Uterus (tissue), 4 donors: ENCODE results near the gene BHLHE40. TPM values are rescaled to one million over a fixed set of nuclear protein-coding genes. Genes with fewer than 3 reads are reported as not detected.

Experiments
- DNase-seq, 2 donors: peaks; one replicate each; pipeline ENCODE4 v3.0.0-alpha.2; 2019 to 2020
- H3K27ac ChIP-seq, 2 donors: fragments of 200-600 bp; sonication (generic); 1 replicate in 1 of 2; 2 replicates in 1 of 2; pipeline ENCODE4 v1.5.1; 2016 to 2018
- H3K27me3 ChIP-seq, 2 donors: fragments of 200-600 bp; sonication (generic); one replicate each; pipeline ENCODE4 v1.5.1; 2018 to 2019; ENCODE audit warnings: control low read depth in 1 of 2
- H3K36me3 ChIP-seq, 2 donors: fragments of 200-600 bp; sonication (generic); one replicate each; pipeline ENCODE4 v1.5.1; 2019; ENCODE audit warnings: control low read depth in 1 of 2
- H3K4me1 ChIP-seq, 2 donors: fragments of 200-600 bp; sonication (generic); one replicate each; pipeline ENCODE4 v1.5.1; 2018 to 2019; ENCODE audit warnings: control low read depth in 1 of 2
- H3K4me3 ChIP-seq, 2 donors: fragments of 200-600 bp; sonication (generic); 1 replicate in 1 of 2; 2 replicates in 1 of 2; pipeline ENCODE4 v1.5.1; 2018 to 2019; ENCODE audit warnings: mild to moderate bottlenecking in 1 of 2
- H3K9me3 ChIP-seq, 2 donors: fragments of 200-600 bp; sonication (generic); one replicate each; pipeline ENCODE4 v1.5.1; 2019; ENCODE audit warnings: control low read depth in 1 of 2
- CTCF ChIP-seq, 4 experiments: fragments of 200-600 bp in 2 of 4; fragments of 450-650 bp in 2 of 4; sonication (generic) in 2 of 4; IDR thresholded peaks; one replicate each; pipeline ENCODE4 v1.5.1; 2016 to 2019; ENCODE audit warnings: antibody characterized with exemption in 4 of 4, mild to moderate bottlenecking in 2 of 4, moderate library complexity in 1 of 4
- POLR2A ChIP-seq, 2 donors: fragments of 450-650 bp; IDR thresholded peaks; one replicate each; pipeline ENCODE4 v1.6.1; 2016; ENCODE audit warnings: antibody characterized with exemption in 2 of 2, mild to moderate bottlenecking in 1 of 2, moderate library complexity in 1 of 2
- intact Hi-C: fragments of 100-400 bp; cut with DNase I; formaldehyde crosslinking; loops from one replicate; pipeline ENCODE4 v1.15.1; 2023; ENCODE audit warnings: low total_unique reads
- total RNA-seq, 4 donors: library from RNA; depleted of rRNA in 3 of 4; stranded (reverse); fragments of >200 nt in 3 of 4; gene quantifications; one replicate each; pipeline versions ENCODE4 v1.1.0 to v1.2.4, GENCODE V29; 2014 to 2023
- donor health status: DM: yes; HTN: yes; CAD: no.

Gene BHLHE40
- 10 to 100 TPM; 11.4 to 84.2 (median 28.1) TPM for total RNA-seq

- Histone ChIP-seq H3K4me1 (peaks cover 0 to 12% of the 10 kb centered on the region in 2 donors), H3K27ac (peak within 1 kb of the TSS; percentile 96 to 99), H3K27me3 (no peaks in the 10 kb centered on the region), H3K36me3 (no peaks in the 10 kb centered on the region), H3K4me3 (peak within 1 kb of the TSS; percentile 72 to 92), H3K9me3 (no peaks in the 10 kb centered on the region)
- DNase-seq, result no peak
- TF ChIP-seq CTCF (IDR thresholded peaks at IDR 0.05) (no peak), POLR2A (IDR thresholded peaks at IDR 0.05) (peak; percentile 32 to 73)
- intact Hi-C loops, result no loop called here
Observed at GRCh38 chr3:4979428-4980228, at the start of gene BHLHE40. BHLHE40 (plus strand) TSS chr3:4979437; CDS start chr3:4979719, 282 bp downstream.

- no peak for TF ChIP-seq POLR2A (IDR thresholded peaks at IDR 0.05)
- TF ChIP-seq CTCF (IDR thresholded peaks at IDR 0.05), result no peak
- Histone ChIP-seq H3K36me3 (no peaks in the 10 kb centered on the region), H3K9me3 (no peaks in the 10 kb centered on the region), H3K4me1 (no peaks in the 10 kb centered on the region), H3K4me3 (no peak overlapping the region), H3K27me3 (no peaks in the 10 kb centered on the region), H3K27ac (no peak overlapping the region)
- DNase-seq, result no peak
- intact Hi-C loops, result no loop called here
Observed at GRCh38 chr3:4930501-4930900, 48.7 kb upstream of the BHLHE40 start.

- no peak for DNase-seq
- Histone ChIP-seq H3K9me3 (no peaks in the 10 kb centered on the region), H3K27me3 (no peaks in the 10 kb centered on the region), H3K27ac (no peak overlapping the region), H3K4me3 (no peak overlapping the region), H3K36me3 (no peaks in the 10 kb centered on the region), H3K4me1 (no peaks in the 10 kb centered on the region)
- TF ChIP-seq POLR2A (IDR thresholded peaks at IDR 0.05) (no peak), CTCF (IDR thresholded peaks at IDR 0.05) (no peak)
- intact Hi-C loops, result no loop called here
Observed at GRCh38 chr3:4934050-4934449, 45.2 kb upstream of the BHLHE40 start.

- DNase-seq, result no peak
- TF ChIP-seq POLR2A (IDR thresholded peaks at IDR 0.05), result no peak
- TF ChIP-seq CTCF (IDR thresholded peaks at IDR 0.05), result no peak
- Histone ChIP-seq H3K4me3 (no peak overlapping the region), H3K9me3 (no peaks in the 10 kb centered on the region), H3K27me3 (no peaks in the 10 kb centered on the region), H3K27ac (no peak overlapping the region), H3K4me1 (no peaks in the 10 kb centered on the region), H3K36me3 (no peaks in the 10 kb centered on the region)
- intact Hi-C loops, result no loop called here
Observed at GRCh38 chr3:4935347-4935746, 43.9 kb upstream of the BHLHE40 start.

- no peak overlapping the region for H3K4me3 ChIP-seq
- H3K9me3 ChIP-seq, result no peaks in the 10 kb centered on the region
- no peaks in the 10 kb centered on the region for H3K36me3 ChIP-seq
- no peak for TF ChIP-seq POLR2A (IDR thresholded peaks at IDR 0.05)
- TF ChIP-seq CTCF (IDR thresholded peaks at IDR 0.05), result no peak
- DNase-seq, result no peak
- intact Hi-C loops, result no loop called here
- no peak overlapping the region for H3K27ac ChIP-seq
- H3K27me3 ChIP-seq, result no peaks in the 10 kb centered on the region
- no peaks in the 10 kb centered on the region for H3K4me1 ChIP-seq
Observed at GRCh38 chr3:4936982-4937614, 42.1 kb upstream of the BHLHE40 start.
